DMS 273 (cell line): ENCODE measurements around the gene PDC.

Experiments used
- DNase-seq: peaks from one replicate; lab custom pipeline; 2025; ENCODE audit not compliant: unreplicated experiment; lab: John Stamatoyannopoulos, UW

The PDC gene

DNA sequence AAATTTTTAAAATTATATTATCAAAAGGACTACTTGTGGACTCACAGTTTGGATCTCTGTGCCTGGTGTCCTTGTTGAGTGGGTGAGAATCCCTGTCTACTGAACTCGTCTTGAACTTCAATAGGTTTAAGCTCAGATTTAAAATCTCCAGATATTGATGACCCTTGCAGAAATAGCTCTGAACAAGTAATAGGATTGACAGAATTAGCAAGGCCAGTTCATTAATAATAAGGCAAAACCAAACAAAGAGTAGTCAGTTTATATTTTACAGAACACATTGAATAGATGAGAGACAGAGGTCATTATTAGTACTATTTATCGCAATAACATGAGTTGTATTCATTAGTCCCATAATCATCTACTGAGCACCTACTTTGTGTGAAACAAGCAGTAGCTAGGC lies at the start of gene PDC:
Gene PDC (minus strand): TSS at position 101 of the 400 bp plus-strand sequence. CDS start 11,655 bp downstream, outside the sequence.
- no peak for DNase-seq

GRCh38 chr1:186503190-186503589 lies 42.3 kb upstream of the PDC start:
- DNase-seq, result no peak

GRCh38 chr1:186502087-186502486 lies 41.2 kb upstream of the PDC start:
- no peak for DNase-seq

GRCh38 chr1:186500804-186501203 lies 39.9 kb upstream of the PDC start:
- no peak for DNase-seq

GRCh38 chr1:186499571-186499970 lies 38.7 kb upstream of the PDC start:
- no peak for DNase-seq

GRCh38 chr1:186498695-186499389 lies 37.9 kb upstream of the PDC start:
- no peak for DNase-seq

GRCh38 chr1:186498071-186498470 lies 37.2 kb upstream of the PDC start:
- DNase-seq, result no peak

DNA sequence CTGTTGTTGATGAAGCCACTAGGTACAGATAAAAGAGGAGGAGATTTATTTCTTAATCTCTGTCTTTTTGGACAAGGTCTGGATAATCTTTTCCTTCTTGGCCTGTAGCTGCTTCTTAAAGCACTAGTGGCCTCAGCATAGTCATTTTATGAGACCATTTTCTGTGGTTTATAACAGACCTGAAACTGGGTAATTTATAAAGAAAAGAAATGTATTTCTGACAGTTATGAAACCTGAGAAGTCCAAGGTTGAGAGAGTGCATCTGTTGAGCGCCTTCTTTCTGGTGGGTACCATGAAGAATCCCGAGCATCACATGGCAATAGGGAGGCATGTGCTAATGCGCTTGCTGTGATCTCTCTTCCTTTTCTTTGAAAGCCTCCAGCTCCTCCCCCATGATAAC lies 36.7 kb upstream of the PDC start:
- DNase-seq, result no peak

DNA sequence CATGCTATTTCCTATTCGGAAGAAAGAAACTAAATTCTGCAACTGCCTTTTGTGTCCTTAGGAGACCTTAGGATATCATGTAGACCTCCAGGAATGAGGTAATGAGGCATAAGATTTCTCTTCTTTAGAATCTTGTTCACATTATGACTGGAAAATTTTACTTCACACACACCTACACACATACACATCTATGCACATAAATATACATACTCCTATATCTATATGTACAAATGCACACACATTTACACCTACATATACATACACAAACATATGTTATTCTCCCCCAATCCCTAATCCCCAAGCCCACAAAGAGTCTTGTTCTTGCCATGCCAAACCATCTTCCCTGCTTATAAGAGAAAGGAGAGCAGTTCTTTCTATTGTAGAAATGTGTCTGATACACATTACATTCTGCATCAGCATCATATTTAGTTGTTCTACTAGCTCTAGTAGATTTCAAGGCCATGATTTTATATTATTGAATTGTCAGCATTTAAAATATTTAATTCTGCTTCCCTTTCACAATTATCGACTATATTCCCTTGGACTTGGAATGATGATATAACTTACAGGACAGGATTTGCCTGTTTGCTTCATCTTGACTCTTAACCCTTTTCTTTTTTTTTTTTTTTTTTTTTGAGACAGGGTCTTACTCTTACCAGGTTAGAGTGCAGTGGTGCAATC lies 35.4 kb upstream of the PDC start:
- DNase-seq, result no peak

DNA sequence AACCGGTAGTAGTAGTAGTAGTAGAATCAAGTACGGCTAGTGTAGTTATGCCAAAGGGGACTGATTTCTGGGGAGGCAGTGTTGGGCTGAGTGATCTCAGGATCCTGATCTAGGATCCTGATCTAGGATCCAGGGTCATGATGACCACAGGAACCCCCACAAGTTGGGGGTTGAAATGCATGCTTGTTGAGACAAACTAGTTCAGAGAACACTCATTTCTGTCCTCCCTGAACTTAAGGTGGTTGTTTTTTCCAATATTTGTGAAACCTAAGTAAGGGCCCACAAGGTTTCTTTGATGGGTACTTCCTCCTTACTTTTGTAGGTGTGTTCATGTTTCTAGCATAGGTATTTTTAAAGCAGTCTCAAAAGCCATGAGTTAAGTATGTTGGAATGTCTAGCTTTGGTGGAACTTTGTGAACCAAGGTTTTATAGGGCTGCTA lies 33.9 kb upstream of the PDC start:
- no peak for DNase-seq

- DNase-seq, result no peak
Observed at GRCh38 chr1:186492531-186493291, 31.8 kb upstream of the PDC start.

GRCh38 chr1:186491336-186491735 lies 30.4 kb upstream of the PDC start:
- DNase-seq, result no peak

- DNase-seq, result no peak
Observed at GRCh38 chr1:186487163-186487562, 26.2 kb upstream of the PDC start.

DNA sequence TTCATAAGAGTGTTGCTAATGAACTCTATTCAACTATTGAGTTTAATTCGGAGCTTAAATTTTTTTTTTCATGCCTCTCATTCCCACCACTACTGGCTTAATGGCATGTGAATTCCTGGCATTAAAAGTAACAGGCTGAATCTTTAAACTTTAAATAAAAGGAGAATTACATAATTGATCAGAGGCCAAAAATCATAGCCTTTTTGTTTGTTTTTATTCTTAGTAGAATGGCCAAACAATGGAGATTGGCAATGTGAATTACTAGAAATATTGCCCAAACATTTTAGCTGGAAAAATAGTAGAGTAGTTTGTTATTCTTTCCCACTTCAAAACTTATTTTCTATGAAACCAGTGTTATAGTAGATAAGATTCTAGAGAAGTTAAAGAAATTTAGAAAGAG lies 25.1 kb upstream of the PDC start:
- no peak for DNase-seq

DNA sequence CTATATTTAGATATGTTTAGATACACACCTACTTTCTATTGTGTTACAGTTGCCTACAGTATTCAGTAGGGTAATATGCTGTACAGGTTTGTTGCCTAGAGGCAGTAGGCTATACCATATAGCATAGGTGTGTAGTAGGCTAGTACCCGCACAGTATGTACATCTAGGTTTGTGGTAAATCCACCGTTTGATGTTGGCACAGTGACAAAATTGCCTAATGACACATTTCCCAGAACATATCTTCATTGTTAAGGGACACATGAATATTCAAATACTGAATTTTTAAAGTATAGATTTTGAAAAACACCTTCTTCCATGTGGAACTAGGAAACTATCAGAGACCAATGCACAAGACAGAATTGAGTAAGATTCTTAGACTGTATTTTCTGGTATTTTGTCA lies 22.6 kb upstream of the PDC start:
- DNase-seq, result no peak

- peak; percentile 79 for DNase-seq
Observed at GRCh38 chr1:186482661-186483255, 21.8 kb upstream of the PDC start.

DNA sequence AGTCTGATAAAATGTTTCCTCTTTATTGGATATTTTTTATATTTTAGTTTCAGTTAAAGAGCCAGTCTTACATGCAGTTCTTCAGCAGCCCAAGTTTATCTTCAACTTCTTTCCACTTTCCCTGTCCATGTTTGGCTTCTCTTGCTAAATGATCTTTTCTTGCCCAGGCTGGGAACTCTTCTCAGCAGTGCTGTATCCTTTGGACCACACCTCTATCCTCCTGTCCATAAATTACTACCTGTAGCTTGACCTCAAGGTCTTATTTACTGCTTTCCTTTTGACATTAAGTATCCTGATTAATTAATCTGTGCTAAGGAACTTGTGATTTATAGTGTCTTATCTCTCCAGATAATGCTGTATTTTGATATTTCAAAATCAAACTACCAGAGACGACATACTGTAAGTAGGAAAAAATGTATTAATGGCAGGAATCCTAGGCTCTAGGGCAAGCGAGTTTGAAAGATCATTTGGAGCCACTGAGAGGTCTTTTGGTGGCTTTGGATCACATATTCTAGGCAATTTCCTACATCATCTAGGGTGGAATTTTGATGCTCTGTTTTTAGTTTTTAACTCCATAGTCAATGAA lies 20.5 kb upstream of the PDC start:
- no peak for DNase-seq

- no peak for DNase-seq
Observed at GRCh38 chr1:186479162-186479561, 18.2 kb upstream of the PDC start.

- DNase-seq, result no peak
Observed at GRCh38 chr1:186476264-186477040, 15.5 kb upstream of the PDC start.

DNA sequence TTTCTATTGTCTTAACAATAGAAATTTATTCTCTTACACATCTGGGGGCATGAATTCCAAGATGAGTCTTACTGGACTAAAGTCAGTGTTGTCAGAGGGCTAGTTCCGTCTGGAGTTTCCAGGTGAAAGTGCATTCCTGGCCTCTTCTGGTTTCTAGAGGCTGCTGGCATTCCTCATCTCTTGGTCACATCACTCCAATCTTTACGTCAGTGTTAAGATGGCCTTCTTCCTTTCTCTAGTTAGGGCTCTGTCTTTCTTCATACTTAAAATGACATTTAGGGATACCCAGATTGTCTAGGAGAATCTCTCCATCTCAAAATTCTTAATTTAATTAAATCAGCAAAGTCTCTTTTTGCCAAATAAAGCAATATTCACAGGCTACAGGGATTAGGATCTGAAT lies 13.3 kb upstream of the PDC start:
- DNase-seq, result no peak
